PC-3 (cell line): ENCODE results near the gene KIAA1217. TPM values are rescaled to one million over a fixed set of nuclear protein-coding genes. Genes with fewer than 3 reads are reported as not detected.
A peak's percentile ranks its signal among the peaks of the same experiment; 100 is the strongest.

Source experiments
- ATAC-seq: fragments of 200-7000 bp; cut with Tn5 transposase; 2 replicates; pipeline ENCODE4 v1.9.1; 2020; ENCODE audit warnings: mild to moderate bottlenecking, moderate library complexity
- BruUV-seq: library from RNA; stranded (reverse); fragments of 400-500 nt; replicated peaks from 2 replicates; lab custom pipeline; 2021; lab: Mats Ljungman, UMichigan
- CTCF ChIA-PET: fragments of 300-600 bp; sonication (Branson Sonifier 250); formaldehyde crosslinking; loops from one replicate; lab custom pipeline; 2022; ENCODE audit warnings: antibody characterized with exemption; lab: Charles Lee
- POLR2A ChIA-PET: fragments of 300-600 bp; sonication (Branson Sonifier 250); formaldehyde crosslinking; loops from one replicate; lab custom pipeline; 2022; ENCODE audit warnings: antibody characterized with exemption; ENCODE audit not compliant: unreplicated experiment; lab: Charles Lee
- DNase-seq: peaks from one replicate; pipeline ENCODE4 v3.0.0-alpha.2; 2015
- H2AFZ ChIP-seq: fragments of 300-600 bp; sonication (generic); 2 replicates; pipeline ENCODE4 v1.6.0; 2016; ENCODE audit warnings: antibody characterized with exemption, low read length
- H3F3A ChIP-seq: fragments of 300-600 bp; sonication (generic); one replicate; pipeline ENCODE4 v1.6.0; 2017; ENCODE audit warnings: antibody characterized with exemption, low read length, control low read depth, mild to moderate bottlenecking; ENCODE audit not compliant: unreplicated experiment
- H3K27ac ChIP-seq: fragments of 300-600 bp; sonication (generic); 2 replicates; pipeline ENCODE4 v1.5.1; 2016; ENCODE audit warnings: mild to moderate bottlenecking, low read length
- H3K27me3 ChIP-seq: fragments of 300-600 bp; sonication (generic); 2 replicates; pipeline ENCODE4 v1.6.1; 2016; ENCODE audit warnings: low read length, mixed read lengths
- H3K36me3 ChIP-seq: fragments of 300-600 bp; sonication (generic); 2 replicates; pipeline ENCODE4 v1.6.1; 2016; ENCODE audit warnings: low read depth, mixed run types, low read length, mixed read lengths
- H3K4me1 ChIP-seq: fragments of 300-600 bp; sonication (generic); 2 replicates; pipeline ENCODE4 v1.5.1; 2016; ENCODE audit warnings: low read length; ENCODE audit not compliant: insufficient read depth
- H3K4me2 ChIP-seq: fragments of 300-600 bp; sonication (generic); 2 replicates; pipeline ENCODE4 v1.6.0; 2016; ENCODE audit warnings: low read length
- H3K4me3 ChIP-seq: fragments of 300-600 bp; sonication (generic); 2 replicates; pipeline ENCODE4 v1.5.1; 2016; ENCODE audit warnings: mild to moderate bottlenecking, low read length, mixed read lengths
- H3K79me2 ChIP-seq: fragments of 300-600 bp; sonication (generic); 2 replicates; pipeline ENCODE4 v1.6.1; 2017; ENCODE audit warnings: low read length, mixed read lengths
- H3K9ac ChIP-seq: fragments of 300-600 bp; sonication (generic); 2 replicates; pipeline ENCODE4 v1.6.0; 2016; ENCODE audit warnings: mild to moderate bottlenecking, low read length
- H3K9me2 ChIP-seq: fragments of 300-600 bp; sonication (generic); replicated peaks from 2 replicates; pipeline ENCODE4 v1.6.1; 2016; ENCODE audit warnings: mixed run types, low read length, mixed read lengths
- H3K9me3 ChIP-seq: fragments of 300-600 bp; sonication (generic); 2 replicates; pipeline ENCODE4 v1.6.1; 2016; ENCODE audit warnings: low read length, mixed read lengths
- H4K20me1 ChIP-seq: fragments of 300-600 bp; sonication (generic); 2 replicates; pipeline ENCODE4 v1.6.1; 2016; ENCODE audit warnings: low read length, mixed read lengths
- CTCF ChIP-seq: fragments of 300-600 bp; sonication (generic); conservative IDR thresholded peaks from 2 replicates; pipeline ENCODE4 v1.5.1; 2017; ENCODE audit warnings: antibody characterized with exemption, low read depth, mild to moderate bottlenecking, low read length
- EZH2 ChIP-seq: fragments of 300-600 bp; sonication (generic); IDR thresholded peaks from one replicate; pipeline ENCODE4 v1.6.1; 2017; ENCODE audit warnings: antibody characterized with exemption, mild to moderate bottlenecking, low read length; ENCODE audit not compliant: unreplicated experiment
- EZH2phosphoT487 ChIP-seq: fragments of 300-600 bp; sonication (generic); IDR thresholded peaks from 2 replicates; pipeline ENCODE4 v1.6.1; 2018; ENCODE audit warnings: mild to moderate bottlenecking, antibody characterized with exemption, low read length, borderline replicate concordance
- intact Hi-C: fragments of 100-400 bp; cut with micrococcal nuclease; formaldehyde crosslinking; loops from 2 replicates; pipeline ENCODE4 v1.9.0; 2023
- total RNA-seq: library from RNA; depleted of rRNA; stranded (reverse); fragments of >200 nt; gene quantifications from 2 replicates; pipeline ENCODE4 v1.2.3, GENCODE V29; 2014

KIAA1217 gene
- total RNA-seq, 1 experiment from 2014 or later: 16.0 TPM

GRCh38 chr10:24417053-24417452 lies 208.1 kb downstream of the KIAA1217 start:
- TF ChIP-seq CTCF (no peak), EZH2 (no peak), EZH2phosphoT487 (no peak)
- ChIA-PET CTCF (no interaction called here), POLR2A (no interaction called here)
- Histone ChIP-seq H3K4me3 (no peak overlapping the region), H3K9me2 (no peaks in the 10 kb centered on the region), H3K9me3 (no peaks in the 10 kb centered on the region), H3K36me3 (no peaks in the 10 kb centered on the region), H3K4me2 (no peak overlapping the region), H2AFZ (no peak overlapping the region), H3F3A (no peaks in the 10 kb centered on the region), H3K27ac (no peak overlapping the region), H4K20me1 (no peaks in the 10 kb centered on the region), H3K9ac (no peak overlapping the region), H3K27me3 (no peaks in the 10 kb centered on the region), H3K79me2 (no peaks in the 10 kb centered on the region), H3K4me1 (no peaks in the 10 kb centered on the region)
- ATAC-seq (no peak), DNase-seq (no peak)
- intact Hi-C loops: no loop called here
- no TSS peak for BruUV-seq

- ChIA-PET CTCF (no interaction called here), POLR2A (no interaction called here)
- Histone ChIP-seq H3K36me3 (no peaks in the 10 kb centered on the region), H3K4me3 (no peak overlapping the region), H3K9me2 (no peaks in the 10 kb centered on the region), H3F3A (no peaks in the 10 kb centered on the region), H3K4me1 (no peaks in the 10 kb centered on the region), H3K9me3 (no peaks in the 10 kb centered on the region), H4K20me1 (no peaks in the 10 kb centered on the region), H2AFZ (no peak overlapping the region), H3K9ac (no peak overlapping the region), H3K27ac (no peak overlapping the region), H3K27me3 (no peaks in the 10 kb centered on the region), H3K79me2 (no peaks in the 10 kb centered on the region), H3K4me2 (no peak overlapping the region)
- no TSS peak for BruUV-seq
- ATAC-seq (no peak), DNase-seq (peak; percentile 9)
- intact Hi-C loops: loop anchor here (1.0 kb wide), 1 partner anchor 85 kb away; no protein-coding TSS in a partner anchor
- TF ChIP-seq EZH2 (no peak), CTCF (peak; percentile 49)
Observed at GRCh38 chr10:24418532-24418931, 209.6 kb downstream of the KIAA1217 start.

GRCh38 chr10:24419066-24419465 lies 210.1 kb downstream of the KIAA1217 start:
- no peak for TF ChIP-seq EZH2
- no peak for TF ChIP-seq CTCF
- no peak for TF ChIP-seq EZH2phosphoT487
- Histone ChIP-seq H3K9me2 (no peaks in the 10 kb centered on the region), H3K36me3 (no peaks in the 10 kb centered on the region), H3K27me3 (no peaks in the 10 kb centered on the region), H3F3A (no peaks in the 10 kb centered on the region), H3K9ac (no peak overlapping the region), H4K20me1 (no peaks in the 10 kb centered on the region), H3K4me1 (no peaks in the 10 kb centered on the region), H3K4me2 (no peak overlapping the region), H3K27ac (no peak overlapping the region), H3K4me3 (no peak overlapping the region), H3K79me2 (no peaks in the 10 kb centered on the region), H3K9me3 (no peaks in the 10 kb centered on the region), H2AFZ (no peak overlapping the region)
- CTCF ChIA-PET: no interaction called here
- POLR2A ChIA-PET: no interaction called here
- DNase-seq: no peak
- BruUV-seq: no TSS peak
- intact Hi-C loops: no loop called here
- no peak for ATAC-seq
